HCT116 (cell line): Measurements from ENCODE around the gene CEP97.

Experiments used
- CEBPB ChIP-seq: IDR thresholded peaks from 2 replicates; pipeline ENCODE4 v1.6.1; 2012; ENCODE audit warnings: low read depth
- POLR2A ChIP-seq: IDR thresholded peaks from 2 replicates; pipeline ENCODE4 v1.7.0; 2011; ENCODE audit warnings: borderline replicate concordance; ENCODE audit not compliant: insufficient read depth, insufficient read length; ENCODE audit errors: extremely low read depth
- ZNF274 ChIP-seq: fragments of 200-500 bp; sonication (Bioruptor generic); IDR thresholded peaks from 2 replicates; pipeline ENCODE4 v1.6.1; 2014; ENCODE audit warnings: mild to moderate bottlenecking, low read depth, low read length, inconsistent platforms
- TF ChIP-seq, protein P1 (sequence below), 3 experiments: fragments of 200-600 bp in 1 of 3; sonication (generic) in 1 of 3; IDR thresholded peaks in 2 of 3; conservative IDR thresholded peaks in 1 of 3; 2 replicates each; pipeline ENCODE4 v1.5.1; 2012 to 2017; ENCODE audit warnings: low read depth in 2 of 3, low read length in 2 of 3, antibody characterized with exemption in 1 of 3, borderline replicate concordance in 1 of 3, control low read depth in 1 of 3, mild to moderate bottlenecking in 1 of 3, mixed read lengths in 1 of 3, mixed run types in 1 of 3, moderate library complexity in 1 of 3; ENCODE audit not compliant: insufficient read depth in 1 of 3
- TF ChIP-seq, protein P2 (sequence below): IDR thresholded peaks from 2 replicates; pipeline ENCODE4 v1.6.1; 2011; ENCODE audit warnings: mild to moderate bottlenecking, low read length, moderate library complexity; ENCODE audit not compliant: insufficient replicate concordance; ENCODE audit errors: extremely low read depth

DNA sequence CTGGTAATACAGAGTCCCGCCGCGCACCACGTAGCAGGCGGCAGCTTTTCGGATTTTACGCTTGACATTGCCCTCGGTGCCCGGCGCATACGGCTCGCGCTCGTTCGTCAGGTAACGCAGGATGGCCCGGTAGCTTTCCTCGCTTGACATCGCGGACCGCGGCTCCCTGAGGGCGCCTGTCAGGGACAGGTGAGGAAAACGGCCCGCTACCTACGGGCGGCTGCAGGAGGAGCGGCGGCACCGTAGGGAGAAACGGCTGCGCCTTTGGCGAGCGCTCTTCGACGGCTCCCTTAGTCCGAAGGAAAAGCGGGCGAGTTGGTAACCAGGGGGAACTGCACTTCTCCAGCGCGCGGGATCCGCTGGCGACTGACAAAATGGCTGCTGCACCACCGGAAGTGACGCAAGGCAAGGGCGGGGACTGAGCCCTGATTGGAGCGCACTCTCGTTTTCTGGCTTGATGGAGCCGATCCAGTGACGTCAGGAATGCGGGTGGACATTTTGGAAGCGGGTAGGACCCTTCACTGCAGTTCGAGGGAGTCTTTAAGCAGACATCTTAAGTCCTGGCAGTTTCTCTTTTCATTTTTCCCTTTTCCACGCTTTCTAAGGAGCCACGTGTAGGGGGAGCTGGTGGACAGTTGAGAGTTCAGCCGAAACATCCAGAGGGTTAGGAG, 47.5 kb upstream of the CEP97 start, which contains the start of gene ZBTB11:
- TF ChIP-seq, protein P1, sequence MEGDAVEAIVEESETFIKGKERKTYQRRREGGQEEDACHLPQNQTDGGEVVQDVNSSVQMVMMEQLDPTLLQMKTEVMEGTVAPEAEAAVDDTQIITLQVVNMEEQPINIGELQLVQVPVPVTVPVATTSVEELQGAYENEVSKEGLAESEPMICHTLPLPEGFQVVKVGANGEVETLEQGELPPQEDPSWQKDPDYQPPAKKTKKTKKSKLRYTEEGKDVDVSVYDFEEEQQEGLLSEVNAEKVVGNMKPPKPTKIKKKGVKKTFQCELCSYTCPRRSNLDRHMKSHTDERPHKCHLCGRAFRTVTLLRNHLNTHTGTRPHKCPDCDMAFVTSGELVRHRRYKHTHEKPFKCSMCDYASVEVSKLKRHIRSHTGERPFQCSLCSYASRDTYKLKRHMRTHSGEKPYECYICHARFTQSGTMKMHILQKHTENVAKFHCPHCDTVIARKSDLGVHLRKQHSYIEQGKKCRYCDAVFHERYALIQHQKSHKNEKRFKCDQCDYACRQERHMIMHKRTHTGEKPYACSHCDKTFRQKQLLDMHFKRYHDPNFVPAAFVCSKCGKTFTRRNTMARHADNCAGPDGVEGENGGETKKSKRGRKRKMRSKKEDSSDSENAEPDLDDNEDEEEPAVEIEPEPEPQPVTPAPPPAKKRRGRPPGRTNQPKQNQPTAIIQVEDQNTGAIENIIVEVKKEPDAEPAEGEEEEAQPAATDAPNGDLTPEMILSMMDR (IDR thresholded peaks at IDR 0.05 in 2 of 3, conservative IDR thresholded peaks at IDR 0.05 in 1 of 3; ENCODE audit: borderline replicate concordance in 1 of 3, insufficient read depth in 1 of 3, low read depth in 2 of 3, low read length in 2 of 3) = peak; percentile 26 to 61 (median 51); a peak in 5 of 6 replicates
- TF ChIP-seq ZNF274 = no peak
- no peak for TF ChIP-seq CEBPB
- TF ChIP-seq, protein P2, sequence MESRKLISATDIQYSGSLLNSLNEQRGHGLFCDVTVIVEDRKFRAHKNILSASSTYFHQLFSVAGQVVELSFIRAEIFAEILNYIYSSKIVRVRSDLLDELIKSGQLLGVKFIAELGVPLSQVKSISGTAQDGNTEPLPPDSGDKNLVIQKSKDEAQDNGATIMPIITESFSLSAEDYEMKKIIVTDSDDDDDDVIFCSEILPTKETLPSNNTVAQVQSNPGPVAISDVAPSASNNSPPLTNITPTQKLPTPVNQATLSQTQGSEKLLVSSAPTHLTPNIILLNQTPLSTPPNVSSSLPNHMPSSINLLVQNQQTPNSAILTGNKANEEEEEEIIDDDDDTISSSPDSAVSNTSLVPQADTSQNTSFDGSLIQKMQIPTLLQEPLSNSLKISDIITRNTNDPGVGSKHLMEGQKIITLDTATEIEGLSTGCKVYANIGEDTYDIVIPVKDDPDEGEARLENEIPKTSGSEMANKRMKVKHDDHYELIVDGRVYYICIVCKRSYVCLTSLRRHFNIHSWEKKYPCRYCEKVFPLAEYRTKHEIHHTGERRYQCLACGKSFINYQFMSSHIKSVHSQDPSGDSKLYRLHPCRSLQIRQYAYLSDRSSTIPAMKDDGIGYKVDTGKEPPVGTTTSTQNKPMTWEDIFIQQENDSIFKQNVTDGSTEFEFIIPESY = no peak
- no peak for TF ChIP-seq POLR2A
